ENCODE results near the gene TNFSF8.

The TNFSF8 gene

GRCh38 chr9:114869378-114869777, 61.0 kb downstream of the TNFSF8 start:
- no peak for DNase-seq (ENCODE audit: low read depth)

GRCh38 chr9:114867327-114867726, 63.1 kb downstream of the TNFSF8 start:
- no peak for DNase-seq (ENCODE audit: low read depth)

GRCh38 chr9:114864471-114864870, 65.9 kb downstream of the TNFSF8 start:
- DNase-seq (ENCODE audit: low read depth): no peak

- no peak for DNase-seq (ENCODE audit: low read depth)
Measured at GRCh38 chr9:114861922-114862605, 68.3 kb downstream of the TNFSF8 start.

GRCh38 chr9:114861273-114861672, 69.1 kb downstream of the TNFSF8 start:
- DNase-seq (ENCODE audit: low read depth): no peak

- no peak for DNase-seq (ENCODE audit: low read depth)
Measured at GRCh38 chr9:114860187-114860586, 70.2 kb downstream of the TNFSF8 start.

- DNase-seq (ENCODE audit: low read depth): no peak
Measured at GRCh38 chr9:114856942-114857315, 73.5 kb downstream of the TNFSF8 start.

- DNase-seq (ENCODE audit: low read depth): peak; percentile 89
Measured at GRCh38 chr9:114856215-114856941, 74.0 kb downstream of the TNFSF8 start.

GRCh38 chr9:114855488-114855887, 74.9 kb downstream of the TNFSF8 start:
- no peak for DNase-seq (ENCODE audit: low read depth)

- DNase-seq (ENCODE audit: low read depth): no peak
Measured at GRCh38 chr9:114854736-114855355, 75.5 kb downstream of the TNFSF8 start.

GRCh38 chr9:114853071-114853855, 77.1 kb downstream of the TNFSF8 start:
- DNase-seq (ENCODE audit: low read depth): no peak

- DNase-seq (ENCODE audit: low read depth): peak; percentile 62
Measured at GRCh38 chr9:114852050-114852594, 78.3 kb downstream of the TNFSF8 start.

- no peak for DNase-seq (ENCODE audit: low read depth)
Measured at GRCh38 chr9:114851306-114851705, 79.1 kb downstream of the TNFSF8 start.

Measured in stromal cell of bone marrow (primary cell).